Upper lobe of left lung (tissue), 4 donors: ENCODE data around the gene TLR8.

ENCODE experiments used
- CTCF ChIP-seq, 6 experiments: fragments of 450-650 bp in 4 of 6; fragments of 200-600 bp in 2 of 6; sonication (generic) in 2 of 6; IDR thresholded peaks; one replicate each; pipeline ENCODE4 v1.5.1; 2016 to 2019; ENCODE audit warnings: antibody characterized with exemption in 6 of 6
- EP300 ChIP-seq, 4 donors: sonication (generic); formaldehyde crosslinking; IDR thresholded peaks; one replicate each; pipeline ENCODE4 v1.5.1; 2017; ENCODE audit warnings: antibody characterized with exemption in 4 of 4, control low read depth in 2 of 4
- POLR2A ChIP-seq, 4 donors: fragments of 450-650 bp; IDR thresholded peaks; one replicate each; pipeline ENCODE4 v1.5.1; 2016 to 2017; ENCODE audit warnings: antibody characterized with exemption in 4 of 4, mild to moderate bottlenecking in 2 of 4

DNA sequence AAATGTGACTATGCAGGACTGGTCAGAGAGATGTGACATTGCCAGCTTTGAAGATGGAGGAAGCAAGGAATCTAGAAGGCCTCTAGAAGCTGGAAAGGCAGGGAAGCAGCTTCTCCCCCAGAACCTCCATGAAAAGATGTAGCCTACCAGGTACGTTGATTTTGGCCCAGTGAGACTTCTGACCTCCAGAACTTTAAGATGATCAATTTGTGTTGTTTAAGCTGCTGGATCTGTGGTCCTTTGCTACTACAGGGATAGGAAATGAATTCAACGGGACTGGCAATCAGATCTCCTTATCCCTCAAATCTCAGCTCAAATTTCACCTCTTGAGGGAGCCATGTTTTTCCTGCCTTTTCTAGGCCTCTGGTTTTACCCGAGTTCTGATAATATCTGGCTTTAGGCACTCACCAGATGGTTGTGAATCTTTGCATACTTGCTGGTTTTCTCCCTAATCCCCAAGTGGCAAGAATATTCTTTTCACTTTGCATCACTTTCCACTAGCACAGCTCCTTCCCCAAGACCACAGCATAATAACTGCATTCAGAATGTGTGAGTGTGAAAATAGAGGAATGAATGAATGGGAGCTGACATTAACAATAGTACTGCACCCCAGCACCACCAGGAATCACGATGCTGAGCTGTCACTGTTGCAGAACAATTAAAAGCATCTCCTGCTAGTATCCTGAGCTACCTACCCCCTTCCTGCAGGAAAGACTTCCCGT, 42.9 kb downstream of the TLR8 start:
- no peak for TF ChIP-seq CTCF (IDR thresholded peaks at IDR 0.05)
- TF ChIP-seq POLR2A (IDR thresholded peaks at IDR 0.05) = no peak
- no peak for TF ChIP-seq EP300 (IDR thresholded peaks at IDR 0.05)
